PC-3 (cell line): ENCODE results near the gene GNAT3.

Experiments used
- EZH2phosphoT487 ChIP-seq: fragments of 300-600 bp; sonication (generic); IDR thresholded peaks from 2 replicates; pipeline ENCODE4 v1.6.1; 2018; ENCODE audit warnings: mild to moderate bottlenecking, antibody characterized with exemption, low read length, borderline replicate concordance
- TF ChIP-seq, protein P1 (sequence below): fragments of 300-600 bp; sonication (generic); conservative IDR thresholded peaks from 2 replicates; pipeline ENCODE4 v1.5.1; 2017; ENCODE audit warnings: antibody characterized with exemption, low read depth, mild to moderate bottlenecking, low read length

DNA sequence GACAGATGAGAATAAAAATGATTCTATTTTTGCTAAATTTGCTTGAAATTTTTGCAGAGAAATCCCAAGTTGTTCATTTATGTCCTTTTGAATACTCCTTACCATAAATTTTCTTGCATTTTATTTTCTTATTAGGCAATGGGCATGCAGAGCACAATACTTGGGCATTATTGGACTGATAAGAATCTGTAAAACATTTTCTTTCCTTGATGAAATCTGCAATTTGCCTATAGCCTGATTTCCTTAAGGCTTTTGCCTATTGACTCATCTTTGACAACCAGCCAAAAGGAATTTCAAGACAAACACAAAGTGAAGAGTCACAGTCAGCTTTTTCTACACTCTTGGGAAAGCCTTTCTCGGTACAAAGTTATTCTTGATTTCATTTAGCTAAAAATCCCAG lies 30.5 kb upstream of the GNAT3 start:
- TF ChIP-seq, protein P1, sequence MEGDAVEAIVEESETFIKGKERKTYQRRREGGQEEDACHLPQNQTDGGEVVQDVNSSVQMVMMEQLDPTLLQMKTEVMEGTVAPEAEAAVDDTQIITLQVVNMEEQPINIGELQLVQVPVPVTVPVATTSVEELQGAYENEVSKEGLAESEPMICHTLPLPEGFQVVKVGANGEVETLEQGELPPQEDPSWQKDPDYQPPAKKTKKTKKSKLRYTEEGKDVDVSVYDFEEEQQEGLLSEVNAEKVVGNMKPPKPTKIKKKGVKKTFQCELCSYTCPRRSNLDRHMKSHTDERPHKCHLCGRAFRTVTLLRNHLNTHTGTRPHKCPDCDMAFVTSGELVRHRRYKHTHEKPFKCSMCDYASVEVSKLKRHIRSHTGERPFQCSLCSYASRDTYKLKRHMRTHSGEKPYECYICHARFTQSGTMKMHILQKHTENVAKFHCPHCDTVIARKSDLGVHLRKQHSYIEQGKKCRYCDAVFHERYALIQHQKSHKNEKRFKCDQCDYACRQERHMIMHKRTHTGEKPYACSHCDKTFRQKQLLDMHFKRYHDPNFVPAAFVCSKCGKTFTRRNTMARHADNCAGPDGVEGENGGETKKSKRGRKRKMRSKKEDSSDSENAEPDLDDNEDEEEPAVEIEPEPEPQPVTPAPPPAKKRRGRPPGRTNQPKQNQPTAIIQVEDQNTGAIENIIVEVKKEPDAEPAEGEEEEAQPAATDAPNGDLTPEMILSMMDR = no peak
- TF ChIP-seq EZH2phosphoT487 = no peak
